Islet of Langerhans (tissue), 1 donor: ENCODE data around the gene SYNM.
"Not testable (repeated sequence)": the region's sequence is repeated elsewhere in the genome, so short reads cannot be mapped to it uniquely, and the experiment has no call there.

Experiments
- FAIRE-seq: peaks from one replicate; lab custom pipeline; 2011; peaks lifted over from hg19 to GRCh38; lab: Jason Lieb, UNC

The SYNM gene

GRCh38 chr15:99108993-99109392 is 4.1 kb downstream of the SYNM start:
- FAIRE-seq, result no peak

- FAIRE-seq, result no peak
These were observed 4.7 kb downstream of the SYNM start for GRCh38 chr15:99109555-99110021.

- FAIRE-seq, result no peak
These were observed 5.2 kb downstream of the SYNM start for GRCh38 chr15:99110093-99110492.

GRCh38 chr15:99110581-99111320 is 5.9 kb downstream of the SYNM start:
- FAIRE-seq, result no peak

GRCh38 chr15:99111641-99112040 is 6.8 kb downstream of the SYNM start:
- FAIRE-seq, result not testable (repeated sequence)

GRCh38 chr15:99113547-99114271 is 8.8 kb downstream of the SYNM start:
- no peak for FAIRE-seq

GRCh38 chr15:99114511-99115299 is 9.8 kb downstream of the SYNM start:
- FAIRE-seq, result no peak

GRCh38 chr15:99115300-99116215 is 10.7 kb downstream of the SYNM start:
- no peak for FAIRE-seq

GRCh38 chr15:99117111-99117510 is 12.2 kb downstream of the SYNM start:
- FAIRE-seq, result no peak

GRCh38 chr15:99117563-99118257 is 12.8 kb downstream of the SYNM start:
- FAIRE-seq, result no peak

- no peak for FAIRE-seq
These were observed 13.4 kb downstream of the SYNM start for GRCh38 chr15:99118258-99118632.

- no peak for FAIRE-seq
These were observed 14.1 kb downstream of the SYNM start for GRCh38 chr15:99118801-99119546.

- FAIRE-seq, result no peak
These were observed 15.3 kb downstream of the SYNM start for GRCh38 chr15:99120050-99120777.

- FAIRE-seq, result no peak
These were observed 16.3 kb downstream of the SYNM start for GRCh38 chr15:99121207-99121606.

- no peak for FAIRE-seq
These were observed 17.0 kb downstream of the SYNM start for GRCh38 chr15:99121691-99122410.

- no peak for FAIRE-seq
These were observed 18.2 kb downstream of the SYNM start for GRCh38 chr15:99122831-99123712.

- FAIRE-seq, result peak; percentile 58
These were observed 19.0 kb downstream of the SYNM start for GRCh38 chr15:99123713-99124451.
